ENCODE results near the gene GPI.
A peak's percentile ranks its signal among the peaks of the same experiment; 100 is the strongest.
"Not testable (repeated sequence)": the region's sequence is repeated elsewhere in the genome, so short reads cannot be mapped to it uniquely, and the experiment has no call there.

Gene GPI

DNA sequence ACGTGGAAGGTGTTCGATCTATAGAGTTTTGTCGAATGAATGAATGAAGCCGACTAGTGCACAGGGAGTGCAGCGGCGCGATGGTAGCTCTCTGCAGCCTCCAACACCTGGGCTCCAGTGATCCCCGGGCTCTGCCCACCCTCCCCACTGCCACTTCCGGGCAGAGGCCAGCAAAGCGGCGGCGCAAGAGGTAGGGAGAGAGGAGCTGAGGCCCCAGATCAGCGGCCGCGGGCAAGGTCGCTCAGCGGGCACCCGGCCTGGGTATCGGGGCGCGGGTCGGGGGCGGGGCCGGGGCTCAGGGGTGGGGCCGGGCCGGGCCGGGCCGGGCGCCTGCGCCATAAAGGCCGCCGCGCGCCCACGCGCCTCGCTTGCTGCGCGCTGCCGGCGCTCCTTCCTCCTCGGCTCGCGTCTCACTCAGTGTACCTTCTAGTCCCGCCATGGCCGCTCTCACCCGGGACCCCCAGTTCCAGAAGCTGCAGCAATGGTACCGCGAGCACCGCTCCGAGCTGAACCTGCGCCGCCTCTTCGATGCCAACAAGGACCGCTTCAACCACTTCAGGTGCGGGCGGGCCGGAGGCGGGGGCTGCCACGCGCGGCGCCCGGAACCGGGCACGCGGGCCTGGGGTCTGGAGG is at the start of gene GPI:
TSS of gene GPI (plus strand) at position 367 of the 633 bp plus-strand sequence. CDS start at position 438, 71 bp downstream.
- DNase-seq = peak in 45 of 56 donors; percentile 7 to 73 (median 44)

GRCh38 chr19:34316247-34316646 is 48.7 kb upstream of the GPI start:
- DNase-seq = no peak

- no peak for DNase-seq
Measured at GRCh38 chr19:34316741-34317301, 48.2 kb upstream of the GPI start.

DNA sequence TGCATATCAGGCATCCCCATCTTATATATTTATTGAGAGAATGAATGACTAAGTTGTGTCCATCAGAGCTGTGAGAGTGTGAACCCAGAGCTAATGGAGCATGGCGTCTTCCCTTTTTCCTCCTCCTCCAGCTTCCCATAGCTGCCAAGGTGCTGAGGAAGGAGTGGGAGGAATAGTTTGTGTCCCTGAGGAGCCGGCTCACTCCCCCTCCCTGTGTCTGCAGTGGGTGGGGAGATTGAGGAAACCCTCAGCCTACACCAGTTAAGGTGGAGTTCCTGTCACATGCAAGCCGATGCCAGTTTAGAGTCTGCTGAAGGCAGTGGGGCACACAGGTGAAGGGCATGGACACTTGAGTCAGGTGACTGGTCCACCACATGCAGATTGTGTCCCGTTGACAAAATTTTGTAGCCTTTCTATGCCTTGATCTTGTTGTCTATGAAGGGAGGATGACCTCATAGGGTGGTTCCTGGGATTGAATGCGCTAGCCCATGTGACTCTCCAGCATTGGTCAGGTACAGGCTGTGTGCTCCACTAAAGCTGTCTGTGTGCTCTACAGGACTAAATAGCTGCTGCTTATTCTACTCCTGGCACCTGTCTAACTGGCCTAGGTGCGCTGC is 47.6 kb upstream of the GPI start:
- DNase-seq = no peak

GRCh38 chr19:34319230-34319585 is 45.8 kb upstream of the GPI start:
- no peak for DNase-seq

DNA sequence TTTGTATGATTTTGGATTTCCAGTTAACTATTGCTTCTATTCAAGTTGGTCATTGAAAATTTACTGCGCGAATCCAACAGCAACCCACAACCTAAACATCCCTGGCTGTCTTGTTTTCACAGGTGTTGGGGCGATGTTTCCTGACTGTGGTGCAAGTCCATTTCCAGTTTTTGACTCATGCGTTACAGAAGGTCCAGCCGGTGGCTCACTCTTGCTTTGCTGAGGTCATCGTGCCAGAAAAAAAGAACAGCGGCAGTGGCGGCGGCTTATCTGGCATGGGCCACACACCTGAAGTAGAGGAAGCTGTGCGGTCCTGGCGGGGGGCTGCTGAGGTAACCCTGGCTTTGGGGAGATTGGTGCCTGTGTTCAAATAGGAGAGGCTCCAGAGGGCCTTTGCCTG is 45.2 kb upstream of the GPI start:
- no peak for DNase-seq

DNA sequence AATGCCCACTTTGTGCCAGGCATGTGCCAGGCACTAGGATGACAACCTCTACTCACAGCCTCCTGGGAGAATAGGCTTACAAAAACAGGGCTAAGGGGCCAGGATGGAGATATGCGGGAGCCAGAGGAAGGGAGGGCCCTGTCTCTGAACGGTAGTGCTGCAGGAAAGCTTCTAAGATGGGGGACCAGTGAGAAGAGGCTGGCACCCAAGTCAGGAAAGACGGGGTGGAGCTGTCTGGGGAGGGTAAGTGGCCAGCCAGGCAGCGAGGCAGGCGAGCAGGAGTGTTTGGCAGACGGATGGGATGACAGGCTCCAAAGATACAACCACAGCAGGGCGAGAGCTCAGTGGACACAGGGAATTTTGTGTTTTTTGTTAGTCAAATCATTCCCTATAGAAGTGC is 44.7 kb upstream of the GPI start:
- DNase-seq = peak in 6 of 56 donors; percentile 4 to 25 (median 12)

DNA sequence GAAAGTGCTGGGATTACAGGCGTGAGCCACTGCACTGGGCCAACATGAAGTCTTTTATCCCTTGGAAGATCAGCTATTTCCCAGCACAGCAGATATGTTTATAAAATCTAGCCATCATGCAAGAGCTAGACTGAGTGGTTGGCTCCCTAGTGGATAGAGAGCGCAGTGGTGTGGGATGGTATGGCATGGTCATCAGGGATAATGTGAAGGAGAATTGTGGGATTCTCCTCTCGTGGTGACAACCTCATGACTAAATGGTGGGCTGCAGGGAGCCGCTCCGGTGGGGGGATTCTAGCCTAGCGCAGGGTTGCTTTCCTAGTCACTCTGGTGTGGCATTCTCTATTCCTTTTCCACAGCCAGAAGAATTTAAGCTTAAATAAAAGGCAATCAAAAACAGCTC is 43.3 kb upstream of the GPI start:
- no peak for DNase-seq

DNA sequence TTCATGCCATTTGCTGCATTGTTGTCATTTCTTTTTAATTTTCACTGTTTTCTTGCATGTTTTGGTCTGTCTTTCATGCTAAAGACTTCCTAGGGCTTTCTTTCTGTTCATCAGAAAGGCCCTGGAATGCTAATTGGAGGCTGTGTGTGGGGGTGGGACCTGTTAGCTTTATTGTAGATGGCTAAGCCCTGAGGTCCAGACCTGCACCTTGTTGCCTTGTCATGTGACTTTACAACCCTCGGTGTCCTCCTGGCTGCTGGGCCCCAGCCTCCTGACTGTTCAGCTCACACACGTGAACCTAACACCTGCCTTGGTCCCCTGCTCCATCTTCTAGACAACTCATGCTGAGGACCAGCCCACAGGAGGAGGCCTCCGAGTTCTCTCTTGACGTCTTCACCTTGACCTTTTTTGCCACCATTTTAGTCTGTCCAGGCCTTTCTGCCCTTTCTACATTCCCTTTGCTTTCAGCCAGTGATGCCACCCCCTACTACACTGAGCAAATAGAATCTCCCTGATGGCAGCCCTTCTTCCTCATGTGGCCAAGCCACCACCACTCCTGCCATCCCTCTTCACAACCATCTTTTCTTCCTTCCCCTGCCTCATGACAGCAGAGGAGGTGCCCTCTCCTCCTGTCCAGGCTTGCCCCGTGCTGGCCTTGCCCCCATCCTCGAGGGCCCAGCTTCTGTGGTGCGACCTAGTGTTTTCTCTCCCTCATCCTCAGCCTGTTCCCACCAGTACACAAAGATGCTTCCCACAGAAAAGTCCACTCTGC is 41.4 kb upstream of the GPI start:
- no peak for DNase-seq

- no peak for DNase-seq
Measured at GRCh38 chr19:34324320-34324719, 40.7 kb upstream of the GPI start.

GRCh38 chr19:34325181-34325580 is 39.8 kb upstream of the GPI start:
- DNase-seq = no peak

DNA sequence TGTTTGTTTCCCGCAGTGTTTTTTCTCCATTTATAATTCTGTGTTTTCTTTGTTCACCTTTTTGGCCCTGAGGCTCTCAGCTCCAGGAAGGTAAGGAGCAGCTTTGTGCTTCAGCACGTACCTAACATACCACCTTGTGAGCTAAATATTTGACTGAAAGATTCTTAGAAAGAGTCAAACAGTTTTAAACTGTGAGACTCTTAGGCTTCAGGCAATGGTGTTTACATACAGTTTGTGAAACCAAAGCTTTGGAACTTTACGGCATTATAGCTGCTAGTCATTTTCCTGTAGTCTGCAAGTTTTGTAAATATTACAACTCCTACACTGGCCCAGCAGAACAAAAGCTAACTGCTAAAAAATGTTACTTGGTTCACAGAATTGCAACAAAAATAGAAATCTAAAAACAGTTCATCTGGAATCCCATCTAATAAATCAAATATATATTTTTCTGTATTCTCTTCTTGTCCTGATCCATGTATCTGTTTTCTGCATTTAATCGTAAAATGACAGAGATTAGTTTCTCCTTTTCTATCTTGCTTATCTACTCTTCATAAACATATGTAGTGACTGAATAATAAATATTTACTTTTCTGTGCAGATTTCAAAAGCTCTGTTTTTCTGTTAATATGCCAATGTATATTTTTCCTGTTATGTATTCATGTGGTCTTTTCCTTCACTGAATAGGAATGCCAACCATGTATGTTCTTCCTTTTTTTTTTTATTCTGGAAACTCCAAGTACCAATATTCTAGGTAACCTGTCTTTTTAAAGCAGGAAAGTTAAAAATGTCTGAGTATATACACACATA is 38.8 kb upstream of the GPI start:
- DNase-seq = no peak

DNA sequence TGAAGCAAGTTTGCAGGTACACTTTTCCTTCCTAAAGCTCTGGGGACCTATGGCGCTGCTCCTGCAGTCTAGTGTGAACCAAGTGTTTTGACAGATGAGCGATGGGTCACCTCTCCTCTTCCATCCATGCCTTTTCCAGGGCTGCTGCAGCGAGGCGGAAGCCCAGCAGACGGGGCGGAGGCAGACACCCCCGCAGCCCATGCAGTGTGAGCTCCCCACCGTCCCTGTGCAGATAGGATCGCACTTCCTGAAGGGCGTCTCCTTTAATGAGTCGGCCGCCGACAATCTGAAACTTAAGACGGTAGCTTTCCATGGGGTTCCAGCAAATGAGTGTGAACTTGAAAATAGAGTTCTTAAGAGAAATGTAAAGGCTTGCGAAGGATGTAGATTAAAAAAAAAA is 37.1 kb upstream of the GPI start:
- no peak for DNase-seq

DNA sequence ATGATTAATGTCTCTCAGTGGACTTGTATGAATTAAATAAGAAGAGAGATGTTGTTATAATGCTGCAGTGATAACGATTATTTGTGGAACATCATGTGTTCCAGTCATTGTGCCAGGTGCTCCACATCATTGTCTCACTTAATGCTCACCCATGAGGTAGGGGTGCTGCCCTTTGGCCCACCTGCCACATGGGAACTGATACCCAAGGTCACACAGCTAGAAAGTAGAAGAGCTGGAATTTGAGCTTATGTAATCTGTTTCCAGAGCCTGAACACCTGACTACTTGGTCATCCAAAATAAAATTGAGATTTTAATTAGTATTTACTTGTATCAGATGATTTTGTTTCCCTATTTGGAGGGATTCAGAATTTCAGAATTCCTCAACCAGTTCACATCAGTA is 36.0 kb upstream of the GPI start:
- no peak for DNase-seq

GRCh38 chr19:34330116-34330515 is 34.9 kb upstream of the GPI start:
- DNase-seq = no peak

- DNase-seq = not testable (repeated sequence)
Measured at GRCh38 chr19:34330596-34330995, 34.4 kb upstream of the GPI start.

DNA sequence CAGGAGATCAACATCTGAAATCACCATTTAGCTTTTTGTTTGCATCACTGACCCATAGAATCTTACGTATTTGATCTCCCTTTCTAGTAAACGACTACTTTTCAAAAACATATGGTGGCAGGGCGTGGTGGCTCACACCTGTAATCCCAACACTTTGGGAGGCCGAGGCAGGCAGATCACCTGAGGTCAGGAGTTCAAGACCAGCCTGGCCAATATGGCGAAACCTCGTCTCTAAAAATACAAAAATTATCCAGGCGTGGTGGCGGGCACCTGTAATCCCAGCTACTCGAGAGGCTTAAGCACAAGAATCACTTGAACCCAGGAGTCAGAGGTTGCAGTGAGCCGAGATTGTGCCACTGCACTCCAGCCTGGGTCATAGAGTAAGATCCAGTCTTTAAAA is 33.4 kb upstream of the GPI start:
- DNase-seq = not testable (repeated sequence)

GRCh38 chr19:34332027-34332760 is 32.8 kb upstream of the GPI start:
- DNase-seq = no peak

DNA sequence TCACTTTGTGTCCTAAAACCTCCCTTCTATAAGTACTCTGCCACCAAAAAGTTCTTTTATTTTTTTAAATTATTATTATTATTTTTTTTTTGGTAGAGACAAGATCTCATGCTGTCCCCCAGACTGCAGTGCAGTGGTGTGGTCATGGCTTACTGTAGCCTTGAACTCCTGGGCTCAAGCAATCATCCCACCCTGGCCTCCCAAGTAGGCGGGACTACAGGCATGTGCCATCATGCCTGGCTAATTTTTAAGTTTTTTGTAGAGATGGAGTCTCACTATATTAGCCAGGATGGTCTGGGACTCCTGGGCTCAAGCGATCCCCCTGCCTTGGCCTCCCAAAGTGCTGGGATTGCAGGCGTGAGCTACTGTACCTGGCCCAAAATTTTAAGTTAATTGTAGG is 29.1 kb upstream of the GPI start:
- no peak for DNase-seq

DNA sequence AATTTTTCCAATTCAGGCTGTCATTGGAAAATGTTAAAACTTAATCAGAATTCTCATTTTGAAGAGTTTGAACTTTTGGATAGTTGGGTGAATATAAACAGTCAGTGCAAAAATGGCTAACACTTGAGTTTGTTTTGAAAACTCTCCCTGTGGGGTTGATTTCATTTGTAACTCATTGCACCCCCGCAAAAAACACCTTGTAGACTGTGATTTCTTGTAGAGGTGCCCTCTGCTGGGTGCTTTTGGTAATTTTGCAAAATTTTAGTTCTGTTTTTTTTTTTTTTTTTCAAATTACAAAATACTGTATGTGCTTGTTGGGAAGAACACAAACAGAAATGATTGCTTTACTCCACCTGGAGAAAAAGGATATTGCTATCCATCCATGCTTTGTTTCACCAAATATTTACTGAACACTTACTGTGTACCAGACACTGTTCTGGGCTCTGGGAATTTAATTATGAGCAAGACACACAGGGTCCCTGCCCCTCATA is 28.2 kb upstream of the GPI start:
- DNase-seq = no peak

DNA sequence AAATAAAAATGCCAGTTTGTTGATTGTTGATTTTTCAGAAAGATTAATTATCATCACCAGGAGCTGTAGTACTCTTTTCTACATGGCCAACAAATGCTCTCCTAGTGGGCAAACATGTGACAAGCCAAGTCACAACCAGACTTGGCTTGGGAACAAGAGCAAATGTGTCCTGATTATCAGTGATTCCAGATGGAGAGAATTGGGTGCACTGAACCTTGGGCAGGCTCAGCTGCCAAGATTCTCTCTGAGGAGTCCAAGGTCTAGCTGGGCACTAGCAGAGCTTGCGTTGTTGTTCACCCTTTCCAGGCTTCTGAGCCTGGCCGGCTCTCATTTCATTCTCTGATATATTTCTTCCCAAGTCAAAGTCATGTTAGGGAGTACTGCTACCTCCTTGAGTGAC is 27.3 kb upstream of the GPI start:
- DNase-seq = peak in 1 of 56 donors; percentile 14
